B cell (primary cell): ENCODE data around the gene TTC24.

Experiments used
- EZH2 ChIP-seq: IDR thresholded peaks from 2 replicates; pipeline ENCODE4 v1.6.1; 2012; ENCODE audit warnings: borderline replicate concordance, low read depth, mild to moderate bottlenecking, moderate library complexity, low read length; ENCODE audit not compliant: insufficient read depth, poor library complexity, severe bottlenecking
- TF ChIP-seq, protein P1 (sequence below): fragments of 200-600 bp; IDR thresholded peaks from one replicate; pipeline ENCODE4 v1.8.0; 2022; ENCODE audit warnings: antibody characterized with exemption, mild to moderate bottlenecking

GRCh38 chr1:156601122-156601830, 21.8 kb downstream of the TTC24 start, which contains the start of gene GPATCH4:
- TF ChIP-seq, protein P1, sequence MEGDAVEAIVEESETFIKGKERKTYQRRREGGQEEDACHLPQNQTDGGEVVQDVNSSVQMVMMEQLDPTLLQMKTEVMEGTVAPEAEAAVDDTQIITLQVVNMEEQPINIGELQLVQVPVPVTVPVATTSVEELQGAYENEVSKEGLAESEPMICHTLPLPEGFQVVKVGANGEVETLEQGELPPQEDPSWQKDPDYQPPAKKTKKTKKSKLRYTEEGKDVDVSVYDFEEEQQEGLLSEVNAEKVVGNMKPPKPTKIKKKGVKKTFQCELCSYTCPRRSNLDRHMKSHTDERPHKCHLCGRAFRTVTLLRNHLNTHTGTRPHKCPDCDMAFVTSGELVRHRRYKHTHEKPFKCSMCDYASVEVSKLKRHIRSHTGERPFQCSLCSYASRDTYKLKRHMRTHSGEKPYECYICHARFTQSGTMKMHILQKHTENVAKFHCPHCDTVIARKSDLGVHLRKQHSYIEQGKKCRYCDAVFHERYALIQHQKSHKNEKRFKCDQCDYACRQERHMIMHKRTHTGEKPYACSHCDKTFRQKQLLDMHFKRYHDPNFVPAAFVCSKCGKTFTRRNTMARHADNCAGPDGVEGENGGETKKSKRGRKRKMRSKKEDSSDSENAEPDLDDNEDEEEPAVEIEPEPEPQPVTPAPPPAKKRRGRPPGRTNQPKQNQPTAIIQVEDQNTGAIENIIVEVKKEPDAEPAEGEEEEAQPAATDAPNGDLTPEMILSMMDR: no peak
- no peak for TF ChIP-seq EZH2
